A673 (cell line): ENCODE results near the gene ANKRD16.
"Not testable (repeated sequence)": the region's sequence is repeated elsewhere in the genome, so short reads cannot be mapped to it uniquely, and the experiment has no call there.

ENCODE experiments used
- CTCF ChIP-seq: fragments of 300-800, 200-600 bp; sonication (generic); conservative IDR thresholded peaks from 2 replicates; pipeline ENCODE4 v1.5.1; 2017; ENCODE audit warnings: low read depth, mild to moderate bottlenecking, antibody characterized with exemption, low read length, moderate library complexity, mixed read lengths
- EZH2 ChIP-seq: fragments of 200-600 bp; sonication (generic); IDR thresholded peaks from 2 replicates; pipeline ENCODE4 v1.6.1; 2017; ENCODE audit warnings: borderline replicate concordance, low read depth, mild to moderate bottlenecking, mixed read lengths, antibody characterized with exemption, low read length; ENCODE audit not compliant: poor library complexity, severe bottlenecking

- not testable (repeated sequence) for TF ChIP-seq CTCF, EZH2
These were observed 19.0 kb upstream of the ANKRD16 start for GRCh38 chr10:5908676-5909075.
